ENCODE results near the gene UNCX. TPM values are rescaled to one million over a fixed set of nuclear protein-coding genes. Genes with fewer than 3 reads are reported as not detected.

The UNCX gene
- total and polyA plus RNA-seq, 2 of the 4 experiments (the other 2 are of a cell fraction): not detected

DNA sequence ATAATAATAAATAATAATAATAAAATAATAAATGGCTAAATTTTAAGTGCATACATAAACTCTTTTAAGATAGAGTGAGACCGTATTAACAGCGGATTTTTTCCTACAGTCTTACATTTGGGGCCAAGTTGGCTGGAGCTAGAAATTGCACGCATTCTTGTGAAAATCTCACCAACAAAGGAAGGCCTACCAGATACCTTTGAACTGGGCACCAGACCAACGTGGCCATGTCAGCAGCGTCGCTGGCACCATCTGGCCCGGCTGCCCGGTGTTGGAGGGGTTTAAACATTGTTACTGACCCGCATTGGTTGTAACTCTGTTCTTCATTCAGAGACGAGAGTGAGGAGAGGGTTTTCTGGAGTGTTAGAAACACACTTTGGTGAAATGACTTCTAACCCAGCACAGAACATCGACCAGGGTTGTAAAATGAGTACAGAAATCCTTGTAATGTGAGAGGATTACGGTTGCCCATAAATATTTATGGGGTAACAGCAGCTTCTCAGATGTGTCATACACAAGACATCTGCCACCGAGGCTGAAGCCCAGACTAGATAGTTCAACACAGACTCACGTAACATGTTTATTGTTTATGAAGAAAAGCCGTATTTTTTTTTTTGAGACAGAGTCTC, 34.6 kb upstream of the UNCX start:
- H3K4me1 ChIP-seq (ENCODE audit: control insufficient read depth, insufficient read depth, low read length): peaks cover 5% of the 10 kb centered on the region
- H3K4me3 ChIP-seq (ENCODE audit: insufficient read depth, low read depth, low read length): no peak overlapping the region
- ATAC-seq (ENCODE audit: low read depth) (peak; percentile 85), DNase-seq (peak; percentile 94)
- intact Hi-C loops (cut with micrococcal nuclease) (no loop called here), in situ Hi-C loops (cut with MboI; ENCODE audit: low sequenced_read_pairs) (no loop called here), dilution Hi-C loops (cut with HindIII; ENCODE audit: low sequenced_read_pairs, unreplicated experiment) (no loop called here)
- BruUV-seq (replicated peaks): no TSS peak
- no peaks in the 10 kb centered on the region for H3K36me3 ChIP-seq (ENCODE audit: control insufficient read depth, insufficient read depth, low read length)
- ChIA-PET CTCF (interaction anchor here (0.9 kb wide), 1 partner anchor 15 kb away, joined by 3 read pairs; no protein-coding TSS in a partner anchor), POLR2A (ENCODE audit: unreplicated experiment) (no interaction called here)
- peaks cover 3% of the 10 kb centered on the region; the same call in 1 of the 2 replicates for H4K20me1 ChIP-seq (ENCODE audit: insufficient read depth, low read length)
- peak overlapping the region; percentile 76 for H2AFZ ChIP-seq (replicated peaks; ENCODE audit: low read length, poor library complexity)
- TF ChIP-seq FOS (IDR thresholded peaks at IDR 0.05; ENCODE audit: low read depth, low read length) (peak; percentile 77; the same call in 1 of the 2 replicates), CEBPB (IDR thresholded peaks at IDR 0.05; ENCODE audit: low read depth, low read length) (peak; percentile 79), RAD21 (IDR thresholded peaks at IDR 0.05; ENCODE audit: low read length) (no peak)
- no peak overlapping the region for H3K23ac ChIP-seq (ENCODE audit: low read depth, low read length)
- peak overlapping the region in 1 of 2 experiments; percentile 31; a peak in 1 of 4 replicates for H4K8ac ChIP-seq (ENCODE audit: low read depth in 2 of 2, low read length in 2 of 2)
- peak overlapping the region; percentile 11; the same call in 1 of the 2 replicates for H2BK20ac ChIP-seq (ENCODE audit: low read depth, low read length)
- no CpG with 5 or more reads among the region's 15 CpGs for WGBS, 2 experiments (ENCODE audit: extremely low coverage in 2 of 2, insufficient read length in 1 of 2)
- H3K56ac ChIP-seq (ENCODE audit: extremely low read depth, insufficient read depth, low read length): no peak overlapping the region
- no peak overlapping the region for H2AK9ac ChIP-seq (replicated peaks; ENCODE audit: low read depth, low read length, poor library complexity)
- peaks cover 26% of the 10 kb centered on the region for H3K27me3 ChIP-seq (ENCODE audit: control insufficient read depth, insufficient read depth, low read length)
- no peaks in the 10 kb centered on the region for H3K9me3 ChIP-seq (ENCODE audit: control insufficient read depth, insufficient read depth, low read length)
- peak overlapping the region; percentile 16; the same call in 1 of the 2 replicates for H4K91ac ChIP-seq (ENCODE audit: insufficient read depth, low read depth, low read length)
- no peak overlapping the region; the same call in 1 of the 2 replicates for H3K9ac ChIP-seq (ENCODE audit: low read depth, low read length)
- H2BK15ac ChIP-seq (ENCODE audit: low read depth, low read length): peak overlapping the region; percentile 24; the same call in 2 of the 3 replicates
- H3K9me1 ChIP-seq (ENCODE audit: insufficient read depth, low read length): no peaks in the 10 kb centered on the region
- H2BK120ac ChIP-seq (ENCODE audit: low read depth, low read length): peak overlapping the region; percentile 22; the same call in 1 of the 2 replicates
- peak overlapping the region; percentile 81 for H3K27ac ChIP-seq (ENCODE audit: insufficient read depth, low read length)
- H4K5ac ChIP-seq (ENCODE audit: low read depth, low read length): peak overlapping the region; percentile 23; the same call in 1 of the 2 replicates
- H3K4ac ChIP-seq (ENCODE audit: low read depth, low read length): peak overlapping the region; percentile 13; the same call in 1 of the 2 replicates
- H3K79me1 ChIP-seq (ENCODE audit: low read depth in 1 of 2, low read length in 2 of 2): no peaks in the 10 kb centered on the region
- H3K18ac ChIP-seq (ENCODE audit: low read depth, low read length): peak overlapping the region; percentile 44
- H2AK5ac ChIP-seq (ENCODE audit: low read depth, low read length): no peak overlapping the region
- no peak overlapping the region for H3K14ac ChIP-seq (replicated peaks; ENCODE audit: low read depth, low read length)
- H3K4me2 ChIP-seq (ENCODE audit: low read depth, low read length): peak overlapping the region; percentile 94
- peak overlapping the region; percentile 74 for H2BK5ac ChIP-seq (ENCODE audit: low read depth, low read length, poor library complexity, severe bottlenecking)

Data from IMR-90 (cell line).